Tongue (tissue), 2 donors: ENCODE results near the gene A2M. TPM values are rescaled to one million over a fixed set of nuclear protein-coding genes. Genes with fewer than 3 reads are reported as not detected.

Experiments used
- DNase-seq: peaks from one replicate; pipeline ENCODE4 v3.0.0-alpha.2; 2015
- total RNA-seq: library from RNA; depleted of rRNA; stranded (reverse); fragments of >200 nt; gene quantifications from one replicate; pipeline ENCODE4 v1.2.3, GENCODE V29; 2014

A2M gene
- total RNA-seq, 1 donor from 2014 or later, result 296 TPM

GRCh38 chr12:9073076-9073475 is 42.6 kb downstream of the A2M start:
- no peak for DNase-seq

GRCh38 chr12:9072481-9073038 is 43.2 kb downstream of the A2M start:
- DNase-seq, result no peak

- DNase-seq, result no peak
These were observed 43.8 kb downstream of the A2M start for GRCh38 chr12:9071969-9072368.

- DNase-seq, result no peak
These were observed 44.2 kb downstream of the A2M start for GRCh38 chr12:9071518-9071917.

GRCh38 chr12:9070351-9070750 is 45.4 kb downstream of the A2M start:
- DNase-seq, result no peak

GRCh38 chr12:9068600-9068999 is 47.1 kb downstream of the A2M start:
- DNase-seq, result no peak

- no peak for DNase-seq
These were observed 47.6 kb downstream of the A2M start for GRCh38 chr12:9068086-9068485.

GRCh38 chr12:9066755-9067423 is 48.8 kb downstream of the A2M start:
- no peak for DNase-seq

GRCh38 chr12:9066183-9066623 is 49.5 kb downstream of the A2M start:
- DNase-seq, result no peak

- no peak for DNase-seq
These were observed 50.2 kb downstream of the A2M start for GRCh38 chr12:9065607-9065856.

- peak; percentile 76 for DNase-seq
These were observed 50.7 kb downstream of the A2M start for GRCh38 chr12:9064815-9065606.

- DNase-seq, result peak; percentile 88
These were observed 51.4 kb downstream of the A2M start for GRCh38 chr12:9064201-9064814.

- no peak for DNase-seq
These were observed 63.1 kb downstream of the A2M start for GRCh38 chr12:9052610-9053009.

GRCh38 chr12:9051158-9051550 is 64.6 kb downstream of the A2M start:
- DNase-seq, result peak; percentile 42

GRCh38 chr12:9050521-9051157 is 65.1 kb downstream of the A2M start:
- DNase-seq, result no peak

GRCh38 chr12:9049520-9050133 is 66.1 kb downstream of the A2M start:
- DNase-seq, result peak; percentile 69

- no peak for DNase-seq
These were observed 66.8 kb downstream of the A2M start for GRCh38 chr12:9048930-9049329.

GRCh38 chr12:9047105-9047504 is 68.6 kb downstream of the A2M start:
- no peak for DNase-seq

- no peak for DNase-seq
These were observed 72.0 kb downstream of the A2M start for GRCh38 chr12:9043766-9044165.

- no peak for DNase-seq
These were observed 74.4 kb downstream of the A2M start for GRCh38 chr12:9041321-9041720.

- DNase-seq, result no peak
These were observed 75.1 kb downstream of the A2M start for GRCh38 chr12:9040484-9041186.
